Smooth muscle cell of the brain vasculature (primary cell): Measurements from ENCODE around the gene MRPL41.
A peak's percentile ranks its signal among the peaks of the same experiment; 100 is the strongest.
"Not testable (repeated sequence)": the region's sequence is repeated elsewhere in the genome, so short reads cannot be mapped to it uniquely, and the experiment has no call there.

Experiments used
- DNase-seq: peaks from one replicate; pipeline ENCODE4 v3.0.0-alpha.2; 2012; ENCODE audit warnings: low read depth, low spot score

Gene MRPL41

GRCh38 chr9:137582286-137582860 lies 30.7 kb downstream of the MRPL41 start:
- DNase-seq: no peak

GRCh38 chr9:137583347-137583746 lies 31.7 kb downstream of the MRPL41 start:
- DNase-seq: no peak

GRCh38 chr9:137583957-137584356 lies 32.3 kb downstream of the MRPL41 start:
- DNase-seq: no peak

- no peak for DNase-seq
These were observed 35.2 kb downstream of the MRPL41 start for GRCh38 chr9:137586854-137587253.

DNA sequence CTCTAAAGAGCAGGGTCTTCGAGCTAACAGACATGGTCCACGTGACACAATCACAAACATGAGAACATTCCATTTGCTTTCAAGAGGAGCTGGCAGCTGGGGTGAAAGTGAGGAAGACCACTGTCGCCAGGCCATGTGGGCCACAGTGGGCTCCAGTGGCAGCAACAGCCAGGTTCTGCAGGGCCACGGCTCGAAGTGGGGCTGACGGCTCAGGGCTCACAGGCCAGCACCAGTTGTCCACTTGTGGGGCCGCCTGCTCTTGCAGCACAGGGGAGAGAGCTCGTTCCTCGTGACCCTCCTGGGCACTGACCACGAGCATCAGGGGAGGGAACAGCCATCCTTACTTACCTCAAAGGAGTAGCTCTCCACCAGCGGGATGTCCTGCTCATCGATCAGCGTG lies 36.6 kb downstream of the MRPL41 start:
- no peak for DNase-seq

- no peak for DNase-seq
These were observed 37.2 kb downstream of the MRPL41 start for GRCh38 chr9:137588891-137589290.

DNA sequence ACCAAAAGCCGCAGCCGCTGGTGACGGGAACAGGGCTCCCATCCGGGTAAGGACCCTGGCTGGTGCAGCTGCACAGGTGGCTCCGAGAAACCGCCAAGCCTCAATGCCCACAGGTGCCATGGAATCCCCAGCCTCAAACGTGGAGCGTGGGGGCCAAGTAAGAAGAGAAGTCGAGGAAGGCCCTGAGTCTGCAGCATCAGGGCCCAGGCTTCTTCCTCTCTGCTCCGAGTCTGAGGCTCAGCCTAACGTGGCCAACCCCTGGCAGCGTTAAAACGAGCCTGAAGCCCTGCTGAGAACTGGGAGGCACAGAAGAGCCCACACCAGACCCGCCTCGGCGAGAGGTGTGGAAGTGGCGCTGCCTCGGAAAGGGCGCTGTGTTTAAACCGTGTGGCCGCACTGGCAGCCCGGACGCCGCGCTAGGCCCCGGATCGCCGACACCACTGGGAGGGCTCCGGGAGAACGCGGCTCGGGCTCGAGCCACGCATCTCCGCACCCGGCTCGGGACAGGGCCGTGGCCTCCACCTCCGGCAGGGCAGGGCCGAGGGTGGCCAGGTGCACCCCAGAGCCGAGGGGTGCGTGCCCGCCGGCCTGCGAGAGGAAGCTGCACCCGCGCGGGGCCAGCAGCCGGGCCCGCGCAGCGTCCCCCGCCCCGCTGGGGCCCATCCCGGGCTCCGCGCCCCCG lies 37.9 kb downstream of the MRPL41 start:
- no peak for DNase-seq

GRCh38 chr9:137590123-137590468 lies 38.4 kb downstream of the MRPL41 start:
- DNase-seq: no peak

DNA sequence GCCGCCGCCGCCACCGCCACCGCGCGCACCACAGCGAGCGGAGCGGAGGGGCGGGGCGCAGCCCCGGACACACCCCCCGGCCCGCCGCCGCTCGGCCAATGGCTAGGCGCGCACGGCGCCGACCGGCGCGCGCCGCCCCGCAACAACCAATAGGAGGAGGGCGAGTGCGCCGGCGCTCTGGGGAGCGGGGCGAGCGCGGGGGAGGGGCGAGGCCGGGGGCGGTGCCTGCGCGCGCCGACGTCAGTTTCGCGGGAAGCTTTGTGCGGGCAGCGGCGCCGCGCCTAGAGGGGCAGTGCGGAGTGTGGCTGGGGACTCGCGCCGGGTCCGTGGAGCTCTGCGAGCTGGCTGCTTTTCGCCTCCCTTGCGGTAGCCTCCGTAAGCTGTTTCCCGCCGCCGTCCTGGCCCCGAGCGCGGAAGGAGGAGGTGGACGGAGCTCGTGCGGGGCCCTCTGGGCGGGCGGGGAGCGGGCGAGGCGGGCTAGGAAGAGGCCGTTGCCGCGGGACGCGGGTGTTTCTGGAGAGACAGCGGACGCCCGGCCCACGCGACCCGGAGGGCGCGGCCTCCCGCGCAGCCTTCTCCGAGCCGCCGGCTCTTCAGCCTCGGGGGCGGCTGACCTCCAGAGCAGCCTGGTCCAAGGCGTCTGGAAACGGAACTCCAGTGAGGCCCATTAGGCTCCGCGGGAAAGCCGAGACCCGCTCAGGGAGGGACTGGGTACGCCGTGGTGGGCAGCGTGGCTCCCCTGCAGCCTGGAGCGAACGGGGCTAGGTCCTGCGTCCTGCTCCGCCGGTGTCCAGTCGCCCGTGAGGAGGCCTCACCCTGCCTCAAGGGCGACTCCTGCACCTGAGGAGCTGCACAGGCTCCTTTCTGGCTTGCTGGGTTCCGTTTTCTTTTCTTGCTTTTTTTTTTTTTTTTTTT lies 39.0 kb downstream of the MRPL41 start, which contains the start of gene ZMYND19:
Gene ZMYND19 (minus strand): TSS at position 44 of the 915 bp plus-strand sequence. CDS start 249 bp downstream, outside the sequence.
- DNase-seq: peak; percentile 60

DNA sequence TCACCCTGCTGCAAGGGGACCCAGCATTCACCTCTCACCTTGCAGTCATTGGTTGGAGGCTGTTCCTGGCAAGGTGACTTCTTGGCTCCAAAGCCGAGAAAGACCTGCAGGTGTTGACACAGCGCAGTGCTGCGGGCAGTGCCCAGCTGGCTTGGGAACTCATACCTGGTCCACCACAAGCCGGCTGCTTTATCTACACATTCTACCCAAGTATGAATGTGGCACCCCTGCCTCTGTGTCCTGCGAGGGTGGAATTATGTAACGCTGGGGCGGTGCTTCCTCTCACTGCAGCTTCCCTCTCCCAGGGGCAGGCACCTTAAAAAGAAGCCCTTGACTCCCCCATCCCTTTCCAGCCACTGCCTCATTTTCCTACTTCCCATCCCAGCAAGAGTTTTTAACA lies 41.1 kb downstream of the MRPL41 start:
- no peak for DNase-seq

DNA sequence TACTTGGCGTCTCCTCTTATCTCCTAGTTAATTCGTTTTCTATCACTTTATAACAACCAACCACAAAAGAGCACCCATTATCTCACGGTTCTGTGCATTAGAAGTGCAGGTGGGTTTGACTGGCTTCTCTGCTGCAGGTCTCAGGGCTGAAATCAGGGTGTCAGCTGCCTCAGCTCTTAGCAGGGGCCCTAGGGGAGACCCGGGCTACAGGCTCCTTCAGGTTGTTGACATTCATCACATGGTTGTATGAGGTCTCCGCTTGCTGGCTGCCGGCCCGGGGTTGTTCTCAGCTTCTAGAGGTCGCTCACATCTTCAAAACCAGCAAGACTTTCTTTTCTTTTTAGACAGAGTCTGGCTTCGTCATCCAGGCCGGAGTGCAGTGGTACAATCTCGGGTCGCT lies 41.5 kb downstream of the MRPL41 start:
- DNase-seq: no peak

- DNase-seq: not testable (repeated sequence)
These were observed 44.9 kb downstream of the MRPL41 start for GRCh38 chr9:137596577-137596976.

GRCh38 chr9:137598943-137599342 lies 47.3 kb downstream of the MRPL41 start:
- DNase-seq: no peak
